Measurements from ENCODE around the gene NQO2. TPM values are rescaled to one million over a fixed set of nuclear protein-coding genes. Genes with fewer than 3 reads are reported as not detected.

Gene NQO2
- total and polyA plus RNA-seq, 10 of the 15 experiments (the other 5 are each of a cell fraction or from before 2014, with no cell fraction given), result 0.55 to 2.6 (median 0.80) TPM

- BruUV-seq (replicated peaks), result no TSS peak
- peaks cover 1% of the 10 kb centered on the region; the same call in 1 of the 2 replicates for H3K79me2 ChIP-seq (ENCODE audit: control insufficient read depth, insufficient read depth, low read length)
- H3K36me3 ChIP-seq (ENCODE audit: control insufficient read depth in 2 of 2, insufficient read depth in 2 of 2, low read length in 1 of 2), result no peaks in the 10 kb centered on the region
- no peaks in the 10 kb centered on the region for H3K9me3 ChIP-seq (replicated peaks; ENCODE audit: control insufficient read depth, insufficient read depth, low read length)
- POLR2A ChIA-PET, result interaction anchor here (1.0 kb wide), 2 partner anchors 64 to 75 kb away, joined by 3 to 4 read pairs; partner anchors contain the start of gene NQO2
- H2AFZ ChIP-seq (ENCODE audit: control insufficient read depth, low read depth, low read length), result peak overlapping the region; percentile 66
- no peak overlapping the region; the same call in 1 of the 2 replicates for H3K9ac ChIP-seq (ENCODE audit: control insufficient read depth, insufficient read depth, low read length)
- no peak overlapping the region for H3K27ac ChIP-seq (ENCODE audit: control insufficient read depth, insufficient read depth)
- H3K4me2 ChIP-seq (ENCODE audit: control insufficient read depth, insufficient read depth), result peak overlapping the region; percentile 79
- peak; percentile 34 for DNase-seq (ENCODE audit: low read depth, low spot score)
- peak overlapping the region; percentile 69 for H3K4me3 ChIP-seq
- H3K4me1 ChIP-seq (ENCODE audit: control insufficient read depth, insufficient read depth, low read length), result no peaks in the 10 kb centered on the region
- SMC1A ChIA-PET (ENCODE audit: uncharacterized antibody, unreplicated experiment), result interaction anchor here (0.6 to 1.0 kb wide), 4 partner anchors 62 to 1091 kb away, joined by 3 to 4 read pairs (median 3); no protein-coding TSS in a partner anchor
- H4K20me1 ChIP-seq (ENCODE audit: control insufficient read depth, insufficient read depth), result no peaks in the 10 kb centered on the region
- intact Hi-C loops (cut with micrococcal nuclease; ENCODE audit: unreplicated experiment) (no loop called here), in situ Hi-C loops (cut with MboI) (no loop called here)
- WGBS (ENCODE audit: insufficient coverage, insufficient replicate concordance, low lambda C conversion rate, missing lambda C conversion rate), result 4% methylated on average over 79 of the region's 85 CpGs
- RAD21 ChIA-PET (ENCODE audit: unreplicated experiment), result interaction anchor here (0.9 to 1.0 kb wide), 4 partner anchors 56 to 188 kb away, joined by 3 to 6 read pairs (median 4); no protein-coding TSS in a partner anchor
- CTCF ChIA-PET, result interaction anchor here (0.6 to 1.2 kb wide), 5 partner anchors 38 to 195 kb away, joined by 3 to 5 read pairs (median 3); partner anchors contain the start of gene NQO2
- no peak for FAIRE-seq
- ATAC-seq, result peak; percentile 88
- no peaks in the 10 kb centered on the region for H3K27me3 ChIP-seq (replicated peaks in 1 of 2; ENCODE audit: control insufficient read depth in 2 of 2, insufficient read depth in 2 of 2, low read length in 1 of 2)
- 0 out of 2 replicates have a peak, but pooled peaks have one; percentile 50 for TF ChIP-seq RB1 (IDR thresholded peaks at IDR 0.05; ENCODE audit: borderline replicate concordance)
- TF ChIP-seq TBL1XR1 (IDR thresholded peaks at IDR 0.05; ENCODE audit: low read depth, low read length), result no peak
- TF ChIP-seq PKNOX1 (IDR thresholded peaks at IDR 0.05), result peak; percentile 86
- TF ChIP-seq PRDM15 (CRISPR knock-in tag; IDR thresholded peaks at IDR 0.05), result no peak
- no peak for TF ChIP-seq RAD51 (IDR thresholded peaks at IDR 0.05)
- no peak for TF ChIP-seq SMC3 (IDR thresholded peaks at IDR 0.05; ENCODE audit: borderline replicate concordance, low read length)
- TF ChIP-seq NR2F1 (conservative IDR thresholded peaks at IDR 0.05), result peak; percentile 50
- no peak for TF ChIP-seq NBN (IDR thresholded peaks at IDR 0.05)
- TF ChIP-seq USF1 (IDR thresholded peaks at IDR 0.05; ENCODE audit: borderline replicate concordance, extremely low read length, insufficient read depth, low read depth, low read length), result no peak
- no peak for TF ChIP-seq HSF1 (IDR thresholded peaks at IDR 0.05; ENCODE audit: low read depth, low read length)
- peak; percentile 42; the same call in 1 of the 2 replicates for TF ChIP-seq LARP7 (IDR thresholded peaks at IDR 0.05)
- peak; percentile 86 for TF ChIP-seq HDAC6 (IDR thresholded peaks at IDR 0.05; ENCODE audit: unreplicated experiment)
These were observed 64.3 kb downstream of the NQO2 start for GRCh38 chr6:3063733-3064700.
